CD4-positive, alpha-beta T cell treated with Interleukin-12 subunit alpha and Interleukin-12 subunit beta, for 1 hour (primary cell): Measurements from ENCODE around the gene ADCY9.

Source experiments
- DNase-seq: peaks from one replicate; pipeline ENCODE4 v3.0.0-alpha.2; 2020

ADCY9 gene

DNA sequence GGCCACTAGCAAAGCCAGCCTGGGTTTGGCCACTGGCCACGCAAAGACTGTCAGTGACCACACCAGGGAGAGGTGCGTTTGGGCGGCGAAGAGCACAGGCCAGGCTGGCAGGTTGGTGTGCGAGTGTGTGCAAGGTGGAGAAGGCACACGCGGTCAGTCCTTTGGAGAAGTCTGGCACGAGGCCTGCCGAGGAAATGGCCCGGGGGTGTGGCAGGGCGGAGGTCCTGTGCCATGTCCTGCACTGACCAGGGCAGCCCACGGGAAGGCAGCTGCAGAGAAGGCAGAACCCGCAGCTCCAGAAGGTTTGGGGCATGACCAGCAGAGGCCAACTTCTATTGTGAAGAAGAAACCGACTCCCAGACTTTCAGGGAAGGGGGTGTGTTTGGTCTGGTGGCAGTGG lies 90.8 kb downstream of the ADCY9 start:
- no peak for DNase-seq

- no peak for DNase-seq
Observed at GRCh38 chr16:4021916-4022315, 94.3 kb downstream of the ADCY9 start.

DNA sequence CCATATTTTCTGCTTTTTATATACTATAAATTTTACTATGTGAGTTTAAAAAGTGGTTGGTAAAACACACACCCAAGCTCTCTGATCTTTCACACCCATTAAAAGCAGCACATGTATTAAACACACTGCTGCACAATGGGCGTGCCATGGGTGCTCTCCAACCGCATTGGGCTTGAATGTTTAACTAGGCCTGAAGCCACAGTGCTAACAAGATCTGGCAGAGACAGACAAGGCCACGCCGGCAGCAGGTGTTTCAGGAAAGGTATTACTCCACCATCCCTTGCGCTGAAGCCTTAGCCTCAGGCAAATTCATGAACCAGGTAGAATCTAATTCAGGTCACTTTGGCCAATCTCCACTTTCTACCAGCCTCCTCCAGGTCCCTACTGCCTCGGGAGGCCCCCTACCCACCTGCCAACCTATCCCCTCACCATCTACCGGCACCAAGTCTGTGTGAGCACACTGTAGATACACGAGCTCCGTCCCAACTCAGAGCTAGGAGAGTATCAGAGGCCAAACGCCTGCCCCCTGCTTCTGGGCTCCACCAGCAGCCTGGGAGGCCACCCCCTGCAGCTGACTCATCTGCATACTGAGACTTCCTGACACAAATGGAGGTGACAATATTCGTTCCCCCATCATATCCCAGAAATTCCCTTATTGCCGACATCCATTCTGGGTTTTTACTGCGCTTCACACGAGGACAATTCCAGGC lies 95.0 kb downstream of the ADCY9 start:
- no peak for DNase-seq

DNA sequence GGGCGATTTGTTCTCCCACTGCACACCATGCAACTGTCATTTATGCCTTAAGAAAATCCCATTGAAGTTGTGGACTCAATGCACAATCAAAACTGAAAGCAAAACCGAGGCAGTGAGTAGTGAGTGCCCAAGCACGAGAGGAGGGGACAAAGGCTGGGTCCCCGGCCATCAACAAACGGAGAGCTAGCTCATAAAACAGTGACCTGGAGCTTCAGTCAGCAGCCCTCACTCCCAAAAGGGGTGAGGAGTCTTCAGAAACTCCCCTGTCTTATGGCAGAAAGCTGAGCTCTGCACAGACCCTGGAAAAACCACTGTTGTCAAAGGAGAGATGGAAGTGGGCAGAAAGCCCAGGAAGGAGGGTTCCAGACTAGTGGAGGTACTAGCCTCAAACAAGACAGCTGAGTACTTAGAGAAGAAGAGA lies 96.9 kb downstream of the ADCY9 start:
- DNase-seq, result peak; percentile 10

GRCh38 chr16:4018391-4018790 lies 97.9 kb downstream of the ADCY9 start:
- no peak for DNase-seq

- no peak for DNase-seq
Observed at GRCh38 chr16:4017807-4018206, 98.4 kb downstream of the ADCY9 start.

DNA sequence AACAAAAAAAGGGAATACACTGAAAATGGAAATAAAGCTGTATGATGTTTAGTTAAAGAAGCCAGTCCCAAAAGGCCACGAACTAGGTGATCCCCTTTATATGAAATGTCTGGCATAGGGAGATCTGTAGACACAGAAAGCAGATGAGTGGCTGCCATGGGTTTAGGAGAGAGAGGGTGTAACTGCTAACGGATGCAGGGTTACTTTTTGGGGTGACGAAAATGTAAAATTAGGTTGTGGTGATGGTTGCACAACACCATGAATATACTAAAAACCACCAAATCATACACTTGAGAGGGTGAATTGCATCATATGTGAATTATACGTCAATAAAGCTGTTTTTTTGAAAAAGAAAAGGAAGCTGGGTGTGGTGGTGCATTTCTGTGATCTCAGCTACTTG lies 99.6 kb downstream of the ADCY9 start:
- DNase-seq, result peak; percentile 43

DNA sequence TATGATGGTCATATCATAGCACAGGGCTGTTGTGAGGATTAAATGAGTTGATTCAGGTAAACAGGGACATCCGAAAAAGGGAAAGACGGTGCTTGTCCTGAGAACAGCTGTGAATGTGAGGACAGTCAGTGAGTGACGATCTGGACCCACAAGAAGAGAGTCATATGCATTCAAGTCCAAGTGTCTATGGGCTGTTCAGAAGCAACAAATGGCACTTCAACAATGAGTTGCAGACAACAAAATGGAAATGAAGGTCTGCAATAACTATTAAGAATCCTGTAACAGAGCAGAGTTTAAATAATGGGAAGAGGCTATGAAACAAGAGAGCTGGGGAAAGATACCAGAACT lies 100.3 kb downstream of the ADCY9 start:
- DNase-seq, result no peak

DNA sequence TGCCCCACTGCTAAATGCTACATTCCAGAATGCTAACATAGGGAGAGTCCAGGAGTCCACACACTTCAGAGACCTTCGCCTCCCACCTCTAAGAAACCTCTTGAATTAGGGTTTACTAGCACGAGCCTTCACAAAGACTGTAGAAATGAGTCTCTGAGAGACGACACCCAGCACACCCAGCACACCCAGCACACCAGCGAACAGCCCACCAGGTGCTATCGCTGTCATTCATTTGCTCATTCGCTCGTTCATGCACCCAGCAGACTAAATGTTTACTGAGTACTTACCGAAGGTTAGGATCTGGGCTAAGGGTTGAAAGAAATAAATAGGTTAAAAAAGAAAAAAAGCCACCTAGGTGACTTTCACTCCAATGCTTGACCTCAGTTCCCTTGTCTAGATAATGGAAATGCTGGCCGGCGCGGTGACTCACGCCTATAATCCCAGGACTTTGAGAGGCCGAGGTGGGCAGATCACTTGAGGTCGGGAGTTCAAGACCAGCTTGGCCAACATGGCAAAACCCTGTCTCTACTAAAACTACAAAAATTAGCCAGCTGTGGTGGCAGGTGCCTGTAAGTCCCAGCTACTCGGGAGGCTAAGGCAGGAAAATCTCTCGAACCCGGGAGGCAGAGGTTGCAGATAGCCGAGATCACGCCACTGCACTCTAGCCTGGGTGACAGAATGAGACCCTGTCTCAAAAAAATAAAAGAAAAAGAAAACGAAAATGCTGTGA lies 100.8 kb downstream of the ADCY9 start:
- no peak for DNase-seq

DNA sequence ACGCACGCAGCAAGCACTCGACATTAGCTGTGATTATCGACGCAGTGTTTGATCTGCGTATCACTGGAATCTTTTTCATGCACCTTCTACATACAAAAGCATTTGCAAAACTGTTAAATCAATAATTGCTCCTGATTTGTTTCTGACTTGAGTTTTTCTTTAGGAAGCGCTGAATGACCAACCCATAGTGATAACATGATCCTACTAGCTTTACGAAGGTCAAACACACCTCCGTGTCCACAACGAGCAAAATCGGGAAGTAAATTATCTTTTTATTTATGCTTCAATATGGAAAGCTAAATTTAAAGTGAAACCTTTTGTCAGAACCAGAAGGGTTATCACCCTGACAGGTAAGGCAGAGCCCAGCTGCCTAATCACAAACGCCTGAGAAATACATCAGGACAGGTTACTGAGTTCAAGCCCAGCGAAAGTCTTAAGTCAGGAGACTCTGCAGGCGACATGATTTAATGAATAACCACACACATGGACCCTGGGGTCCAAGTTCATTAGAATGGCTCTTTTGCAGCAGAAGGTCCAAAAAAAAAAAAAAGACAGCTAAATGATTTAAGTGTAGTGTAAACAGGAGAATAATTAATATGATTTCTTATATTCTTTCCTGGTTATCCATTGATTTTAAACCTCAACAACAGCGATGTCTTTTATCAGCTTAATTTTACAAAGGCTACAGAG lies 104.2 kb downstream of the ADCY9 start:
- no peak for DNase-seq

- no peak for DNase-seq
Observed at GRCh38 chr16:4011225-4011939, 104.9 kb downstream of the ADCY9 start.

DNA sequence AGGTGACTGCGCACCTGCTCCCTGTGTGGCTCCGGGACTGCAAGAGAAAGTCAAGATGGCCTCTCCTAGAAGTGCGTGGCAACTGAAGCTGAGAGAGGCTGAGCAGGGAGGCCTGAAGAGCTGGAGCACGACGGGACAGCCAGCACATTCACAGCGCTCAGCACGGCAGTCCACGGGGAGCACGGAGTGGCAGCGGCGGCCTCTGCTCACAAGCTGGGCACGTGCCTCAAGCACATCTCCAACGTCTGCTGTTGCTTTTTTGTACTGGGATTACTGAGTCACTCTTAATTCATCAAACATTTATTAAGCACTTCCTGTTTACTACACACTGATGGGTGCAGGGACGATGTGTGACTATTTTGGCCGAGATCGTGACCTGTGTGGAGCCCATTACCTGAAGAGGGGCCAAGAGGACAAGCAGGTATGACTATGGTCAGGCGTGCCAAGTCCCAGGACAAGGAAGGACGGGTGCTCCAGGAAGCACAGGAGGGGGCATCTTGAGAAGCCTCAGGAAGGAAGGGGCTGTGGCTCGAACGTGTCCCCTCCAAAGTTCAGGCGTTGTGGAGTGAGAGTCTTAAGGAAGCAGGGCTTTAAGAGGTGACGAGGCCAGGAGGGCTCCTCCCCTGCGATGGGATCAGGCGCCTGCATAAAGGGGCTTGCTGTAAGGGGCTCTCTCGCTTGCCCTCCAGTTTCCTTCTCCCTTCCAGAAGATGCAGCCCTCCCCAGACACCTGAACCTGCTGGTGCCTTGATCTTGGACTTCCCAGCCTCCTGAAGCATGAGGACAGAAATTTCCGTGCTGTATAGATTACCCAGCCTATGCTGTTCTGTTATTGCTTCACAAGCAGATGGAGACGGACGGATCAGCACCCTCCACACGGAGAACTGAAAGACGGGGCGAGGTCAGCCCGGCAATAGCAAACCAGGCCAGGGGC lies 105.8 kb downstream of the ADCY9 start:
- no peak for DNase-seq

- no peak for DNase-seq
Observed at GRCh38 chr16:4009177-4009576, 107.1 kb downstream of the ADCY9 start.

DNA sequence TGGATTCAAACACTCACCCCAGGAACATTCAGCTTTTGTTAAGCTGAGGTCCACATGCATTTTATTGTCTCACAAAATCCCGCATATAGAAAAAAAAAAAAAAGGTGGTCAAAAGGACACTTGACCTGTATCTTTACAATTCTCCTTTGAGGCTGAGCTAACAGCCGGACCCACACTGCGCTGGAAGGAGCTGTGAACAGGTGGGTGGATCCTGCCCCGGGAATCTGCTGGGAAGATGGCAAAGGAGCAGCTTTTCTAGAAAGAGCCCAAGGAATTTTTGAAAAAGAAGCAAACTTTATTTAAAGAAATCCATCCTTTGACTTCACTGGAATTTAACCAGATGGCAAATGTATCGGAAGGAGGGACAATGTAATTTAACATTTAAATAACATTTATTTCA lies 108.1 kb downstream of the ADCY9 start:
- DNase-seq, result no peak

GRCh38 chr16:4006397-4006999 lies 109.7 kb downstream of the ADCY9 start:
- no peak for DNase-seq

GRCh38 chr16:4005731-4006130 lies 110.5 kb downstream of the ADCY9 start:
- DNase-seq, result no peak

GRCh38 chr16:4005281-4005680 lies 111.0 kb downstream of the ADCY9 start:
- no peak for DNase-seq

- DNase-seq, result no peak
Observed at GRCh38 chr16:4004206-4004605, 112.0 kb downstream of the ADCY9 start.

DNA sequence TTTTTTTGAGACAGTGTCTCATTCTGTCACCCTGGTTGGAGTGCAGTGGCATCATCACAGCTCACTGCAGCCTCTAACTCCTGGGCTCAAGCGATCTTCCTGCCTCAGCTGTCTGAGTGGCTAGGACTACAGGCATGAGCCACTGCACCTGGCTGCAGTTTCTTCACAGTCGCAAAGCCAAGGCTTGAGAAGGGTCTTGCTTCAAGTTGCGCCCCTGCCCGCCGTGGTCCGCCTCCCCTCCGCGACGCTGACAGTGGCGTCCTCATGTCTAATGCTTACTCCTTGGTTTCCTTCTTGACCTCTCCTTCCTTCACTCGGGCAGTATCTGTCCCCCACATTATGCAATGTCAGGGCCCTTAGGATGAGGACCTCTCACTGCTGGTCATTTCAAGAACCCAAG lies 112.7 kb downstream of the ADCY9 start:
- DNase-seq, result no peak

- no peak for DNase-seq
Observed at GRCh38 chr16:4003166-4003565, 113.1 kb downstream of the ADCY9 start.

DNA sequence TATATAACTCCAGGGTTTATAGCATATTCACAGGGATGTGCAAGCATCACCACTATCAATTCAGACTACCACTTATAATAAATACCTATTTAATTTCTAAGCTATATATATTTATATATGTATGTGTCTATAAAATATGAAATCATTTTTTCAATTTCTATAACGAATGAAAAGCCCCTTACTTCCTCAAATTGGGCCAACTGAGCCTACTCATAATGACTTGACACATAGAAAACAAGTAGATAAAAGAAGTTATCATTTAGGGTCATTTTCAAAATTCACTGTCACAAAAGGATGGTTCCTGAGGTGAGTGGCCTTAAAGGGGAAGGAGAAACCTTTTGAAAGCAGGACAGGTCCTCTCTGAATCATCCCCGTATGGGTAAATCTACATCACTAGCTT lies 114.1 kb downstream of the ADCY9 start:
- DNase-seq, result no peak
